ENCODE data around the gene FNTB. TPM values are rescaled to one million over a fixed set of nuclear protein-coding genes. Genes with fewer than 3 reads are reported as not detected.

Gene FNTB
- total RNA-seq, 4 donors from 2014 or later = 8.3 to 14.5 (median 11.5) TPM

- no peak for TF ChIP-seq CTCF (IDR thresholded peaks at IDR 0.05; ENCODE audit: low read depth)
These were observed 93.1 kb downstream of the FNTB start for GRCh38 chr14:65079768-65080167.

GRCh38 chr14:65080960-65081747, 94.5 kb downstream of the FNTB start:
- TF ChIP-seq CTCF (IDR thresholded peaks at IDR 0.05; ENCODE audit: low read depth) = no peak

- no peak for TF ChIP-seq CTCF (IDR thresholded peaks at IDR 0.05; ENCODE audit: low read depth)
These were observed 96.2 kb downstream of the FNTB start for GRCh38 chr14:65082930-65083329.

GRCh38 chr14:65084554-65085505, 98.1 kb downstream of the FNTB start:
- TF ChIP-seq CTCF (IDR thresholded peaks at IDR 0.05; ENCODE audit: low read depth) = no peak

GRCh38 chr14:65092349-65092748, 105.7 kb downstream of the FNTB start:
- no peak for TF ChIP-seq CTCF (IDR thresholded peaks at IDR 0.05; ENCODE audit: low read depth)

- no peak for TF ChIP-seq CTCF (IDR thresholded peaks at IDR 0.05; ENCODE audit: low read depth)
These were observed 109.0 kb downstream of the FNTB start for GRCh38 chr14:65095633-65096205.
